Stimulated activated CD4-positive, alpha-beta T cell treated with anti-CD3 and anti-CD28 coated beads, Interleukin-1b, Interleukin-23, amount 100 ng/mL, for 1 hour (primary cell): ENCODE measurements around the gene JAK3.
"Not testable (repeated sequence)": the region's sequence is repeated elsewhere in the genome, so short reads cannot be mapped to it uniquely, and the experiment has no call there.

ENCODE experiments used
- DNase-seq, 2 donors: peaks; one replicate each; pipeline ENCODE4 v3.0.0-alpha.2; 2020; ENCODE audit warnings: low read depth in 2 of 2

Gene JAK3

DNA sequence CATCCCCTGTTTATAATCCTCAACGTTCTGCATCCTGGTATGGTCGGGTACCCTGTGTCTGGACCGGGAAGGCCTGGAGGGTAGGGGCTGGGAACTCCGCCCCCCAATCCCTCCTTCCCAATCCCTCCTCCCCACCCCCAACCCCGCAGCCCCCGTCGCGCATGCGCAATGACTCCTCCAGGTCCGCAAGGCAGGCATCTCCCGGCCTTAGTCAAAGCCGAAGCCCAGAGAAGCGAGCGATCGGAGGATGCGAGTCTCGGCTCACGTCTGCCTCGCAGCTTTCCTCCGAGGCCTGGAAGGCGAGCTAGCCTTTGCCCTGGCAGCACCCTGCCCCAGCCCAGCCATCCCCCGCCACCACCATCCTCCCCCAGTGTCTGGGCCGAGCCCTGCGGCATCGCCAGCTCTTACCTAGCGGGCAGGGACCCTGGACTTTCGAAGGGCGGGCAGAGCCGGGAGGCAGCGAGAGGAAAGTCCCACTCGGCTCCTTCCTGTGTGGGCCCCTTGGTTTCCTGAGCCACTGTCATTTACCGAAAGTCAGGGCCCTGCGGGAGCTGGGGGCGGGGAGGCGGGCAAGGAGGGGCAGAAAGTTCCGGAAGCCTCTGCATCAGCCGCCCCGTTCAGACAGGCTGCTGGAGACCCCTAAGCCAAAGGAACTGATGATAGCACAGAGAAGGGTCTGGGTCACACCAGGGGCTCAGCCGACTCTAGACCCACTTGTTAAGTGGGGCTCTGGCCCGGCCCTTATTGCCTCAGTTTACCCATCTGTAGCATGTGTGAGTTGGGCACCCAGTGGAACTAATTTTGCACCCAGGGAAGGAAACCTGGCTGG lies at the start of gene JAK3:
Gene JAK3, minus strand, starts transcription at position 445 of the 829 bp plus-strand sequence. CDS start 3,565 bp downstream, outside the sequence.
- peak; percentile 78 to 79 for DNase-seq

GRCh38 chr19:17893766-17894165 lies 46.0 kb upstream of the JAK3 start:
- DNase-seq, result no peak

- DNase-seq, result no peak
Measured at GRCh38 chr19:17889609-17890214, 41.9 kb upstream of the JAK3 start.

DNA sequence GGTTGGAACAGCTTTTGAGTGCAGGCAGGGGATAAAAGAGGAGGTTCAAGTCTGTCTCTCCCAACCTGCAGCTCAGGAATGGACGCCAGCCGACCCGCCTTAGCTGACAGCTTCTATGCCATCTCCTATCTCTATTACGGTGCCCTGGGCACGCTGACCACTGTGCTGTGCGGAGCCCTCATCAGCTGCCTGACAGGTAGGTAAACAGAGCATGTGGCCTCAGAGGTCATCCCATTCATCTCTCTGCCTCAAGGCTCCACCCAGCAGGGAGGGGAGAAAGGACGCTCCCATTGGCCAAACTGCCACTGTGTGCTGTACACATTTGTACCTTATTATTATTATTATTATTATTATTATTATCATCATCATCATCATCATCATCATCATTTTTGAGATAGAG lies 40.5 kb upstream of the JAK3 start:
- DNase-seq, result no peak

DNA sequence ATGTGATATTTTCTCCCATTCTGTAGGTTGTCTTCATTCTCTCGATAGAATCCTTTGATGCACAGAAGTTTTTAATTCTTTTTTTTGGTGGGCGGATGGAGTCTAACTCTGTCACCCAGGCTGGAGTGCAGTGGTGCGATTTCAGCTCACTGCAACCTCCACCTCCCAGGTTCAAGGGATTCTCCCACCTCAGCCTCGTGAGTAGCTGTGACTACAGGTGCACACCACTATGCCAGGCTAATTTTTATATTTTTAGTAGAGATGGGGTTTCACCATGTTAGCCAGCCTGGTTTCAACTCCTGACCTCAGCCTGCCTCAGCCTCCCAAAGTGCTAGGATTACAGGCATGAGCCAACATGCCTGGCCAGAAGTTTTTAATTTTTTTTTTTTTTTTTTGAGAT lies 39.4 kb upstream of the JAK3 start:
- DNase-seq, result not testable (repeated sequence)

DNA sequence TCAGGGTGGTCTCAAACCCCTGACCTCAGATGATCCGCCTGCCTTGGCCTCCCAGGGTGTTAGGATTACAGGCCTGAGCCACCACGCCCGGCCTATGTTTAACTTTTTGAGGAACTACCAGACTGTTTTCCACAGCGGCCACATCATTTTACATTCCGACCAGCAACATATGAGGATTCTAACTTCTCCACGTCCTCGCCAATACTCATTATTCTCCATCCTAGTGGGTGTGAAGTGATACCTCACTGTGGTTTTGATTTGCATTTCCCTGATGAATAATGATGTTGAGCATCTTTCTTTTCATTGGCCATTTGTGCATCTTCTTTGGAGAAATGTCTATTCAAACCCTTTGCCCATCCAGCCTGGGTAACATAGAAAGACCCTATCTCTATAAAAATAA lies 38.7 kb upstream of the JAK3 start:
- no peak for DNase-seq

GRCh38 chr19:17883627-17884410 lies 36.0 kb upstream of the JAK3 start:
- DNase-seq, result no peak

- no peak for DNase-seq
Measured at GRCh38 chr19:17881701-17882100, 33.9 kb upstream of the JAK3 start.

GRCh38 chr19:17879466-17879865 lies 31.7 kb upstream of the JAK3 start:
- no peak for DNase-seq

GRCh38 chr19:17877696-17878095 lies 29.9 kb upstream of the JAK3 start:
- no peak for DNase-seq

GRCh38 chr19:17874758-17875135 lies 27.0 kb upstream of the JAK3 start:
- no peak for DNase-seq

DNA sequence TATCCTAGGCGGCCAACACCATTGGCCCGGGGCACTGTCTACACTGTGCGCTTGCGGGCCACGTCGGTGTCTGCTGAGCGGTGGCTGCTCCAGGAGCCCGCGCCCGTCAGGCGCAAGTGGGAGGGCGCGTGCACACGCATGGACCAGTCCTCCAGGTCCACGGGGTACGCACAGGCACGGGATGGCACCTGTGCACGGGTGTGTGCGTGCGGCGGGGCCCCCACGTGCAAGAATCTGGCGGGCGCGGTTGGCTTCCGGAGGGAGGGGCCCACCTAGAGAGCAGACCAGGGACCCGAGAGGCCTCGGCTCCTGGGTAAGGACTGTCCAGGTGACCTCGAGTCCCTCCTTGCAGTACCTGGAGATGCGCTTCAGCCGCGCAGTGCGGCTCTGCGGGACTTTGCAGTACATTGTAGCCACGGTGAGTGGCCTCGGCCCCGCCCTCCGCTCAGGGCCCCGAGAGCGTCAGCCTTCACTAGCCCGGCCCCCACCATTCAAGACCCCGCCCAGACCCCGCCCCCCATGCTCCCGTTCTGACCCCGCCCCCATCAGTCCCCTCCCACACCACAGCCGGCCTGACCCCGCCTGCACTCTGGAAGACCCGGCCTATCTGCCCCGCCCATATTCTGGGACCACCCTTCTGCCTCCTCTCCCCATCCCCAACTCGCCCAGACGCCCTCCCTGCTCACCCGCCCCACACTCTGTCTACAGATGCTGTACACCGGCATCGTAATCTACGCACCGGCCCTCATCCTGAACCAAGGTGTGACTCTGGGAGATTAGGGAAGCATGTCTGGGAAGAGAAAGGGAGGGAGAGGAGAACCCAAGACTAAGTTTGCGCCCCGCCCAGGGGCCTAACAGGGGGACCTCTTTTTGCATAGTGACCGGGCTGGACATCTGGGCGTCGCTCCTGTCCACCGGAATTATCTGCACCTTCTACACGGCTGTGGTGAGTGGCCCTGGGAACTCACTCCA lies 26.3 kb upstream of the JAK3 start:
- DNase-seq, result peak; percentile 33 to 58

DNA sequence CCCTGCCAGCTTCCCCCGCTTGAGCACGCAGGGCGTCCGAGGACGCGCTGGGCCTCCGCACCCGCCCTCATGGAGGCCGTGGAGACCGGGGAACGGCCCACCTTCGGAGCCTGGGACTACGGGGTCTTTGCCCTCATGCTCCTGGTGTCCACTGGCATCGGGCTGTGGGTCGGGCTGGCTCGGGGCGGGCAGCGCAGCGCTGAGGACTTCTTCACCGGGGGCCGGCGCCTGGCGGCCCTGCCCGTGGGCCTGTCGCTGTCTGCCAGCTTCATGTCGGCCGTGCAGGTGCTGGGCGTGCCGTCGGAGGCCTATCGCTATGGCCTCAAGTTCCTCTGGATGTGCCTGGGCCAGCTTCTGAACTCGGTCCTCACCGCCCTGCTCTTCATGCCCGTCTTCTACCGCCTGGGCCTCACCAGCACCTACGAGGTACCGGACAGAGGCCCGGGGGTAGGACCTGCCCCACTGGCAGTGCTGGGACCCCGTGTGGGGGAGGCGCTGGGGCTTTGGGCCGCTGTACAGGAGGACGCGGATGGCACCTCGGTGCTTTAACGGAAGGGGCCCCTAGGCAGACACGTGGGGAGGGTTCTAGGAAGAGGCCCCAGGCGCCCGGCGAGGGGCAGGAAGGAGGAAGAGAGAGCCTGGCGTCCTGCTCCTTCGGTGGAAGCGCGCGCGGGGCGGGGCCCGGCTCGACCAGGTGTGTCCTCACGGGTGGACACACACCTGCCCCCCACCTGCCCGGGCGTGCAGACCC lies 24.6 kb upstream of the JAK3 start:
- no peak for DNase-seq

- DNase-seq, result no peak
Measured at GRCh38 chr19:17871878-17872250, 24.1 kb upstream of the JAK3 start, which contains the start of gene SLC5A5. TSS of gene SLC5A5 (plus strand) at chr19:17871945. CDS start at chr19:17872320, 375 bp downstream.

DNA sequence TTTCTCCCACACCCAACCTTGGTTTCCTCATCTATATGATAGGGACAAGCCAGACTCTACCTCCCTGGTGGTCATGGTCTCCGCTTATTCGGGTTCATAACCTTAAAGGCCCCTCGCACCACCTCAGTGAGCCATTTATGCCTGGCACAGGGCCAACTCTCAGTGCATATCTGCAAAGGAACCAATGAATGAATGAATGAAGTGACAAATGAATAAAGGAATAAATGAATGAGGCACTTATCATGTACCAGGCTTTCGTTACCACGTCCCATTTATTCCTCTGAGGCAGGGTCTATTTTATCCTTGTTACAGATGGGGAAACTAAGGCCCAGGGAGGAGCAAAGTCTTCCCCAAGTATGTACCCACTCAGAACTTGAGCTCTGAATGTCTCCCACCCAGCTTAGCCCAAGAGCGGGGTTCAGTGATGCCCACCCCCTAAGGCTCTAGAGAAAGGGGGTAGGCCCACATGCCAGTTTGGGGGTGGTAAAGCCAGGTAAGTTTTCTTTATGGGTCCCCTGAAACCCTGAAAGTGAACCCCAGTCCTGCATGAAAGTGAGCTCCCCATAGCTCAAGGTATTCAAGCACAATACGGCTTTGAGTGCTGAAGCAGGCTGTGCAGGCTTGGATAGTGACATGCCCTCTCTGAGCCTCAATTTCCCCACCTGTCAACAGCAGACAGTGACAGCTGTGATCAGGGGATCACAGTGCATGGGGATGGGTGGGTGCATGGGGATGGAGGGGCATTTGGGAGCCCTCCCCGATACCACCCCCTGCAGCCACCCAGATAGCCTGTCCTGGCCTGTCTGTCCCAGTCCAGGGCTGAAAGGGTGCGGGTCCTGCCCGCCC lies 23.5 kb upstream of the JAK3 start:
- no peak for DNase-seq

DNA sequence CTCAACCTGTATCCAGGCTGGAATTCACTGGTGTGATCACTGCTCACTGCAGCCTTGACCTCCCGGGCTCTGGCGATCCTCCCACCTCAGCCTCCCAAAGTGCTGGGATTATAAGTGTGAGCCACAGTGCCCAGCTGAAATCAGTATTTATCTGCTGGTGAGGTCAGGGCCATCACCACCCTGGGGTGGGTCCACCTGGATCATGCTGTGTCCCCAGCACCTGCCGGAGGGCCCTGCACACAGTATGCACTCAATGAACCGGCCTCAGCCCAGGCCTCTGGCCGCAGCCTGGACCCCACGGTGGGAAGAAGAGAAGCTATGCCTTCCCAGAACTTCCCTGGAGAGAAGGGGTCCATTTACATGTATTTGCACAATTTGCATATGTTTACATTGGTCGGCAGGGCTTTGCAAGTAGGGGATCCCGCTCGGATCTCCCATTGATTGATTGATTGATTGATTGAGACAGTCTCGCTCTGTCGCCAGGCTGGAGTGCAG lies 21.4 kb upstream of the JAK3 start:
- DNase-seq, result no peak

DNA sequence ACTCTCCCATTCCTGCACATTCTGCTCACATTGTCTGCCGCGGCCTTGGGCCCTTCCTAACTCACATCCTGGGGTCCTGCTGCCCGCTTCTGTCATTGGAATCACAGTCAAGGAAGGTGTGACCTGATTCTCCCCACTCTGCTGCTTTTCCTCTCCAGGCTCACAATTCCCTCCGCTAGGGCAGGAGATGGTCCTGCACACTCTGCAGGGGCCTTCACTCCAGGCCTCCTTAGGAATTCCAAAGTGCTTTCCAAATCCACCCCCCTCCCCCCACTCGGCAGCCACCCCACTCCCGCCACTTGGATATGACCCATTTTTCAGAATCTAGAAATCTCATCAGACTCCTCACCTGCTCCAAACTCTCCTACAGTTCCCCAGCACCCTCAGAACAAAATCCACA lies 20.9 kb upstream of the JAK3 start:
- no peak for DNase-seq

DNA sequence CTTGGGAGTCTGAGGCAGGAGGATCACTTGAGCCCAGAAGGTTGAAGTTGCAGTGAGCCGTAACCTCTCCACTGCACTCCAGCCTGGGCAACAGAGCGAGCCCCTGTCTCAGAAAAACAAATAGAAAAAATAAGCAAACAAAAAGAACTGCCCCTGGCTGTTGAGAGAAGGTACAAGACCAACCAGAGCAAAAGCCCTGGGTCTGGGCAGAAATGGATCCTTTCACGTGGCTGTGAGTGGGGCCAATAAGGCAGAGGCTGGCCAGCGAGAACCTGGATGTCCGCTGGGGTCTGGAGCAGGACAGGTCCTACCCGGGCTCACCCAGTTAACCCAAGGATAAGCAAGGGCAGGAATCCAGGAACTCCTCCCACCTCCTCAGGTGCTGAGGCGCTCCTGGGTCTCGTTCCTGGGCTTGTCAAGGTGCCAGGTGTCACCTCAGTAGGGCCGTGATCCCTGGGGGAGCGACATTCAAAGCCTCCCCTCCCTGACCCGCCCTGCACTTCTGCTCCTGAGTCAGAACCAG lies 19.2 kb upstream of the JAK3 start:
- no peak for DNase-seq

GRCh38 chr19:17866312-17866963 lies 18.7 kb upstream of the JAK3 start:
- no peak for DNase-seq
